ENCODE measurements around the gene MMS19.

GRCh38 chr10:97538839-97539238 lies 40.6 kb upstream of the MMS19 start:
- no peak for TF ChIP-seq CTCF (IDR thresholded peaks at IDR 0.05; ENCODE audit: insufficient read depth, low read length, poor library complexity, severe bottlenecking)
- no peak for TF ChIP-seq EZH2phosphoT487 (conservative IDR thresholded peaks at IDR 0.05; ENCODE audit: low read length)

Measured in SU-DHL-6 (cell line).